ENCODE measurements around the gene CDC42EP4.

Gene CDC42EP4

DNA sequence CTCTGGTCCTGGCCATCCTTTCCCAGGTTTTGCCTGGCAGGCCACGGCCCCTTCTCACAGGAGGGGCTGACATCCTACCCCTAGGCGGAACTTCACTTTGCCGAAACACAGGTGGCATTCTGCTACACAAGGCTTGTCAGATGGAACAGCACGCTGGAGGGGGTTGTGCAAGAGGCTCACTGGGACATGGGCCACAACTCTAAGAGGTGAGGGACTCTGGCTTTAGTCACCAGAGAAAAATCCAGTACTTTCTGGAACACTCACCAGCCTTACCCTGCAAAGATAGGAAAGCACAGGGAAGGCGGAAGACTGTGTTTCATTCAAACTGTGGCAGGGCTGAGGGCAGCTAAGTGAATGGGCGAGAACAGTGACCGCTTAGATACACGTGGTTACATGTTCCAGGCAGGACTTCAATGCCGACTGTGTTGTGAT, 18.3 kb downstream of the CDC42EP4 start:
- DNase-seq = no peak

DNA sequence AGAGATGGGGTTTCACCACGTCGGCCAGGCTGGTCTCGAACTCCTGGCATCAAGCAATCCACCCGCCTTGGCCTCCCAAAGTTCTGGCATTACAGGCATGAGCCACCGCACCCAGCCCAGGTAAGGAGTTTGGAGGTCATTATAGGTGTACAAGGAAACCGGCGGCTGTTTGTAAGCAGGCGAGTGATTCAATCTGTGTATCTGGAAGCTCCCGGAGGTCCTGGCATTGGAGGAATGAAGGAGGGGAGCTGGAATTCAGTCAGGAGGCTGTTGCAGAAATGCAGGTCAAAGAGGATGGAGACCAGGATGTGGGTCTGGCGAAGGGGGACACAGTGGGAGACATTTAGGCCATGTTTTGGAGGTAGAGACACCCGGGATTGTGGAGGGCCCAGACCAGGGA, 18.8 kb downstream of the CDC42EP4 start:
- DNase-seq = no peak

GRCh38 chr17:73292031-73292531, 19.7 kb downstream of the CDC42EP4 start:
- no peak for DNase-seq

- no peak for DNase-seq
These were observed 20.5 kb downstream of the CDC42EP4 start for GRCh38 chr17:73291260-73291801.

DNA sequence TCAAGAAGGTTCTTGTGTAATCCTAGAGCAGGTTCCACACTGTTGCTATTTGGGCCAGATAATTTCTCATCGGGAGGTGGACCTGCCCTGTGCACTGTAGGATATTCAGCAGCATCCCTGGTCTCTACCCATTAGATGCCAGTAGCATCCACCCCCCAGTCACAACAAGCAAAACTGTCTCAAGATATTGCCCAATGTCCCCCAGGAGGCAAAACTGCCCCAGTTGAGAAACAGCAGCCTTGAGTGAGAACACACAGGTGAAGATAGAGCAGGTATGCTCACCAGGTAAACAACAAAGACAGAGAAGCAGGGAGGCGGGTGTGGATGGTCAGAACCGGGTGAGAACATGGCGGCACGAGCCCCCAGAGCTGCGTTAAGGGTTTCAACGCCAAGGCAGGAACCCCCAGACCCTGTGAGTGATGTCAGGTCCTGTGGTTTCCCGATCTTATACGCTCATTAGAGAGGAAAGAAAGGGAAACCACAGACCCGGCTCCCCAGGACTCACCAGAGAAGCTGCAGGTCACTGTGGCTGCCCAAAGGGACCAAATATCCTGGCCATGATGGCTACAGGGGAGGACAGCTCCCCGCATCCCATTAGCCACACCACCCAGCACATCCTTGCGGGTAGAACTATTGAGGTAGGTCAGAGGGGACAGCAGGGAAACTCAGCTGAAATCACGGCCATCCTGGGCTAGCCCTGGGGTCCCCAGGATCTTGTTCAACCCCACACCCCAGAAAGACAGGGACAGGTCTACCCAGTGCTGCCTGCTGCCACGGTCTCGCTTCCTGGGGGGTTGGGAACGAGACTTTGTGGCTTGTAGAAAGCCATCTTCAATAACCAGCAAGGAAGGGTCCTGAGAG, 21.2 kb downstream of the CDC42EP4 start:
- DNase-seq = no peak

DNA sequence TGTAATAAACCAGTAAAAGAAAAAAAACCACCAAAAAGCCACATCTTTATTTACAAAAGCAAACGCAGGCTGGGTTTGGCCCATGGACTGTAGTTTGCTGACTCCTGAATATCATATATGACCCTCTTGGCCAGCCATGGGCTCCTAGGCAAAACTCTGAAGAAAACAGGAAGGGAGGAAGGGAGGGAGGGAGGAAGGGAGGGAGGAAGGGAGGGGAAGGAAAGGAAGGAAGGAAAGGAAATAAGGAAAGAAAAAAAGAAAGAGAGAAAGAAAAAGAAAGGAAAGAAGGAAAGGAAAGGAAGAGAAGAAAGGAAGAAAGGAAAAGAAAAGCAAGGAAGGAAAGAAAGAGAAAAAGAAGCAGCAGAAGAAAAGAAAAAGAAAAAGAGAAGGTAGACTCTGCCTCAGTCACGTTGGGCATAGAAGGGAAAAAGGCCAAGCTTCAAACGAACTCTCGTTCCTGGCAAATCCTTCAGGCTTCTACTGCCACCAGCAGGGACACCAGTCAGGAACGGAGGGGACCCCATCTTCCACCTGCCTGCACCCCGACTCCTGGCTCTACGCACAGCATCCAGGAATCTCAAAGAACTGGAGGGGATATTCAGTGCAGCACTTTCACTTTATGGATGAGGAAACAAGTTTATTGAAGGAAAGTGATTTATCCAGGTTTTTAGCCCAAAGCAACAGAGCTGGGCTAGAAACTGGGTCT, 22.1 kb downstream of the CDC42EP4 start:
- DNase-seq = no peak

- no peak for DNase-seq
These were observed 23.1 kb downstream of the CDC42EP4 start for GRCh38 chr17:73288534-73289302.

GRCh38 chr17:73286863-73287296, 24.9 kb downstream of the CDC42EP4 start:
- DNase-seq = no peak

GRCh38 chr17:73285916-73286862, 25.6 kb downstream of the CDC42EP4 start:
- DNase-seq = no peak

DNA sequence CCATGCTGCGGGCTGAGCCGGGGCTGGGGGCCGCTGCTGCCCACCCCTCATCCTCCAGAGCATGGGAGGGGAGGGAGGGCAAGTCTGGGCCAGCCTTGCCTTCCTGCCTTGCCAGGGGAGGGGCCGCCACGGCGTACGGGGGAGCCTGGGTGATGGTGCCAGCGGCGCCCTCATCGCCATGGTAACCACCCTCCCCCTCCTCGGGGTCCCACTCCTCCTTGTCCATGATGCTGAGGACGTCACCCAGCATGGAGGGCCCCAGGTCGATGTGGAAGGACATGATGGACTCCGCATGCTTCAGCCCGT, 26.2 kb downstream of the CDC42EP4 start:
- no peak for DNase-seq

DNA sequence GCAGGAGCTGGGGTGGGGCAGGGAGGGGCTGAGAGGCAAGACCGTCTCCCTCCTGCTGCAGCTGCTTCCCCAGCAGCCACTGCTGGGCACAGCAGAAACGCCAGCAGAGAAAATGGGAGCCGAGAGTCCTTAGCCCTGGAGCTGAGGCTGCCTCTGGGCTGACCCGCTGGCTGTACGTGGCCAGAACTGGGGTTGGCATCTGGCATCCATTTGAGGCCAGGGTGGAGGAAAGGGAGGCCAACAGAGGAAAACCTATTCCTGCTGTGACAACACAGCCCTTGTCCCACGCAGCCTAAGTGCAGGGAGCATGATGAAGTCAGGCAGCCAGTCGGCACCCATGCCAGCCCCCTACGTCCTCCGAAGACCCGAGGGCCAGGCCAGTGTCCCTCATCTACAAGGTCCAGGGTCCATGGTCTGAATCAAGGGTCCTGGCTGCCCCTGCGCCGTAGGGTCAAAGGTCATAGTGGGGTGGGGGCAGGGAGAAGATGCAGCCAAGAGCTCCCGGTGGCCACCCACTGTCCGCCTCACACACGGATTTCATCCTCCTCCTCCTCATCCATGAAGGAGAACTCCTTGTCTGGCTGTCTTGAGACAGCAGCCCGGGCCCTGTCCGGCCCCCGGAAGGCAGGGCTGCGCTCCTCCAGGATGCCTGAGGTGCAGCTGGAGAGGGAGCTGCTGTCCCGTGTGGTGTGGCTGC, 26.7 kb downstream of the CDC42EP4 start:
- no peak for DNase-seq

GRCh38 chr17:73284354-73284753, 27.4 kb downstream of the CDC42EP4 start:
- no peak for DNase-seq

- DNase-seq = no peak
These were observed 27.9 kb downstream of the CDC42EP4 start for GRCh38 chr17:73283841-73284282.

DNA sequence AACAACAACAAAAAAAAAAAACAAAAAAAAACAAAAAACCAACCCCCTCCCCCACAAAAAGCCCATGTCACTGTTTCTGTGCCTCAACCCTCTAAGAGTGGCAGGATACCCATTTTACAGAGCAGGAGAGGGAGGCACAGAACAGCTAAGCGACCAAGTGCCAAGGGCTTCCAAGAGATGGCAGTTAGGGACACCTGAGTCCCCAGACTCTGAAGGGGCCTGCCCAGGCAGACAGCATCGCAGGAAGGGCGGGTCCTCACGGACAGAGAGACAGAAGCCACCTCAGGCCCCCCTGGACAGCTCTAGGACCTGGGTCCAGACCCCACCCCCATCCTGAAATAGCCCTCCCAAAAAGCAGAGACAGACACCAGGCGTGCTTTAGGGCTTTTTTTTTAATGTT, 28.6 kb downstream of the CDC42EP4 start:
- no peak for DNase-seq

DNA sequence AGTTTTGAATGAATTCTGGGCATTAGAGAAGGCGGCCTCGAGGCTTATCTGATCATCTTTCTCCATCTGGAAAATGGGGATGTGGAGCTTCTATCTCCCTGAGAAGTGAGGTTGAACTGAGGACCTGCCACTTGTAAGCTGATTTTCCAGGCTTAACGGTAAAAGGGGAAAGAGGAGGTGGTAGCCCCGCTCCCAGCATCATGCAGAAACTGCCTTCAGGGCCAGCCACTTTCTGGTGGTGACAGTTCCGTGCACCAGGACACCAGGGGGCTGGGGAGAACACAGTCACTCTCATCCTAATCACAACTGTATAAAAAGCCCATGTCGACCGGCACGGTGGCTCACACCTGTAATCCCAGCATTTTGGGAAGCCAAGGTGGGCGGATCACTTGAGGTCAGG, 29.2 kb downstream of the CDC42EP4 start:
- DNase-seq = no peak

- DNase-seq = no peak
These were observed 29.9 kb downstream of the CDC42EP4 start for GRCh38 chr17:73281928-73282327.

DNA sequence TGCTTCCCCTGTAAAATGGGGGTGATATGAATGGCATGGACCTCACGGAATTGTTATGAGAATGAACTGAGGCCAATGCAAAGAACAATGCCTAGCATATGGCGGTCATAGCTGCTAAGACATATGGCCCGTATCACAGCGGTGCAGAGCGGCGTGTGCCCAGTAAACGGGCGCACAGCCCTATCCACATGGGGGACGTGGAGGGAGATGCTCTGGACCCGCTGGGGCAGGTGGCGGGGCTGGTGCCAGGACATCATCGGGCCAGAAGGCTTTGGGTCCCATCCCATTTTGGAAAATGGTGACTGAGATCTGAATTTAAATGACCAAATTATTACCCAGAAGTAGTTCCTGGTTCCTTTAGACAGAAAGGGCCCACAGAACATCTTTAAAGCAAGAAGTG, 31.6 kb downstream of the CDC42EP4 start:
- DNase-seq = no peak

DNA sequence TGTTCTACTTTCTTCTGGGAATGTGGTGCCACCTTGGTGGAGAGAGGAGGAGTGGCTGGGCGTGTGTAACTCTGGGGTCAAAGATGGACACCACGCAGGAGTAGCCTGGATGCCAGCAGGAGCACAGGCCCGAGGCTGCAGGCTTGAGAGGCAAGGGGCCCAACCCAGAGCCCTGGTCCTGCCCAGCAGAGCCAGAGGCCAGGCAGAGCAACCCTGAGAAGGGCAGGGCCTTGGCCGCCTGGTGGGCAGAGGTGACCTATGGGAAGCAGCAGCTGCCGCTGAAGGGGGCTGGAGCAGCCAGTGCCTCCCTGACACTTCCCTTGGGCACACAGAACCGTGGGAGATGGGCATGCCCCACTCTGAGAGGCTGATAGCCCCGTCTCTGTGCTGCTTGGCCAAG, 32.1 kb downstream of the CDC42EP4 start:
- no peak for DNase-seq

DNA sequence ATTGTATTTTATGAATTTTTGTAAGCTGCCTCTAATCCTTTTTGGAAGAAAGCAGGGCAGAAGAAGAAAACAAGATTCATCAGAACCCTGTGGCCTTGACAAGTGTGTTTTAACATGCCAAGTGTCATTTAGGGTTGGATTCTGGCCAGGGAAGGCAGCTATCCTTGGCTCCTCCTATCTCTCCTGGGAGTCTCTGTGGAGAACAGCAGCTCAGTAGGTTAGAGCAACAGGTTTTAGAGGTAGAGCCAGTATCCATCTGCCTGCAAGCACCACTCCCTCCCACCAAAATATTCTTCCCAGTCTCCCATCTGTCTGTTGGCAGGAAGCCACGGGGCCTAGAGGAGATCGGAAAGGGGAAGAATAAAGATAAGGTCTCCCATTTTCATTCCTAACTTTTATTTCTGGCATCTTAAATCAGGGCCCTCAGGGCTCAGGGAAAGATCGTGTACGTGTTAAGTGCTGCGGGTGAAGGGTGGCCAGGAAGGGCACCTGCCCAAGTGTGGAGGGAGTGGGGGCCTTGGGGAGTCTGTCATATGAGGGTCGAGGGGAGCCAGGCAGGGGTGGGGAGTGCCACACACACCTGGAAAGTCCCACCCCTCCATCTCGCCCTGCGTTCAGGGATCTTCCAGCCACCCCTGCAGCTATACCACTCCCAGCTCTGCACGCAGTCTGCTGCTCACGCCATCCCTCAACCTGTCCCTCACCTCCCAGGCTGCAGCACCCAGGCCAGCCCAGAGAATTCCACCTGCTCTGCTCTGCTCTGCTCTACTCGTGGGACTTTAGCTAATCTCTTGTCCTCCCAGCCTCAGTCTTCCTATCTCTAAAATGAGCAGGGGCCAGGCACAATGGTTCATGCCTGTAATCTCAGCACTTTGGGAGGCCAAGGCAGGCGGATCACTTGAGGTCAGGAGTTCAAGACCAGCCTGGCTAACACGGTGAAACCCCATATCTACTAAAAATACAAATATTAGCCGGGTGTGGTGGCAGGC, 33.0 kb downstream of the CDC42EP4 start:
- DNase-seq = no peak

DNA sequence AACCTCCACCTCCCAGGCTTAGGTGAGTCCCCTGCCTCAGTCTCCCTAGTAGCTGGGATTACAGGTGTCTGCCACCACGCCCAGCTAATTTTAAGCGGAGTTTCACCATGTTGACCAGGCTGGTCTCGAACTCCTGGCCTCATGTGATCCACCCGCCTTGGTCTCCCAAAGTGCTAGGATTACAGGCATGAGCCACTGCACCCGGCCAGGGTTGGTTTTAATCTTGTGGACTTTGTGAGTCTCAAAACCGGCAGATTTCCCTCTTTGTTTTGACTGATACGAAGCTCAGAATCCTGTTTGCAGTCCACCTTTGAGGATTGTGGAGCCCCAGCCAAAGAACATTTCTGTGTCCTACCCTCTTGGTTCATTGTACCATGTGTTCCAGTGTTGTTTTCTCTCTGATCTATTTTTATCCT, 33.7 kb downstream of the CDC42EP4 start:
- no peak for DNase-seq

Measured in activated gamma-delta T cell treated with Interleukin-2 at 50 U/mL for 16 hours (primary cell).